ENCODE results near the gene ZMYND19. TPM values are rescaled to one million over a fixed set of nuclear protein-coding genes. Genes with fewer than 3 reads are reported as not detected.
"Not testable (repeated sequence)": the region's sequence is repeated elsewhere in the genome, so short reads cannot be mapped to it uniquely, and the experiment has no call there.

The ZMYND19 gene
- total RNA-seq, 1 donor from 2014 or later = 71.9 TPM

DNA sequence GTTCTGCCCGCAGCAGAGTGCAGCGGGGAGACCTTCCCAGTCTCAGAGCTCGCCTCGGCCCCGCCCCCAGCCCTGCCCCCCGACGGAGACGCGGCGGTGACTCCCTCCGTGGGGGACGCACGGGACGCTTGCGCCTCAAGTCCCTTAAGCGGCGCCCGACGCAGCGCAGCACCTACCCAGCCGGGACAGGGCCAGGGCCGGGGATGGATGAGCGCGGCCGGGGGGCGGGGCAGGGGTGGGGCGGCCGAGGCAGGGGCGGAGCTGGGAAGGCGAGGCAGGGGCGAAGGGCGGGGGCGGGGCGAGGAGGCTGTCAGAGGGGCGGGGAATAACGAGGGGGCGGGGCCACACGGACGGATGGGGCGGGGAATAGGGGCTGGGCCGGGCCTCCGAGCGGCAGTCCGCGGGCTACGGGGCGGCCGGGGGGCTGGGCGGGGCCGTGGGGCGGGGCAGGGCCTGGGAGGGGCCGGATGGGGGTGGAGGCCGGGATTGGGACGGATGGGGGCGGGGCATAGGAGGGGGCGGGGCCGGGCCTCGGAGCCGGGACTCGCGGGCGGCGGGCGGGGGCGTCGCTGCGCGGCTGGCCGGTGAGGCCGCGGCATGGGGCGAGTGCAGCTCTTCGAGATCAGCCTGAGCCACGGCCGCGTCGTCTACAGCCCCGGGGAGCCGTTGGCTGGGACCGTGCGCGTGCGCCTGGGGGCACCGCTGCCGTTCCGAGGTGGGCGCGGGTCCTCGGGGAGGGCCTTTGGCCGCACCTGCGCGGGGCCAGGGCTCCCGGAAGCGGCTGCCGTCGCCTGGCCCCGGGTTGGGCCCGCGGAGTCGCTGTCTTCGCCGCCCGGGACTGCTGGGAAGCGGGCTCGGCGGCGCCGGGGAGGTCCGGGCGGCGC lies 15.1 kb upstream of the ZMYND19 start, which contains the start of gene ARRDC1:
Gene ARRDC1 (plus strand): TSS at position 566 of the 884 bp plus-strand sequence. CDS start 32 bp downstream, at position 598.
- H3K27me3 Mint-ChIP-seq (ENCODE audit: low read depth) = peaks cover 29% of the 10 kb centered on the region
- TF ChIP-seq, protein P1, sequence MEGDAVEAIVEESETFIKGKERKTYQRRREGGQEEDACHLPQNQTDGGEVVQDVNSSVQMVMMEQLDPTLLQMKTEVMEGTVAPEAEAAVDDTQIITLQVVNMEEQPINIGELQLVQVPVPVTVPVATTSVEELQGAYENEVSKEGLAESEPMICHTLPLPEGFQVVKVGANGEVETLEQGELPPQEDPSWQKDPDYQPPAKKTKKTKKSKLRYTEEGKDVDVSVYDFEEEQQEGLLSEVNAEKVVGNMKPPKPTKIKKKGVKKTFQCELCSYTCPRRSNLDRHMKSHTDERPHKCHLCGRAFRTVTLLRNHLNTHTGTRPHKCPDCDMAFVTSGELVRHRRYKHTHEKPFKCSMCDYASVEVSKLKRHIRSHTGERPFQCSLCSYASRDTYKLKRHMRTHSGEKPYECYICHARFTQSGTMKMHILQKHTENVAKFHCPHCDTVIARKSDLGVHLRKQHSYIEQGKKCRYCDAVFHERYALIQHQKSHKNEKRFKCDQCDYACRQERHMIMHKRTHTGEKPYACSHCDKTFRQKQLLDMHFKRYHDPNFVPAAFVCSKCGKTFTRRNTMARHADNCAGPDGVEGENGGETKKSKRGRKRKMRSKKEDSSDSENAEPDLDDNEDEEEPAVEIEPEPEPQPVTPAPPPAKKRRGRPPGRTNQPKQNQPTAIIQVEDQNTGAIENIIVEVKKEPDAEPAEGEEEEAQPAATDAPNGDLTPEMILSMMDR (conservative IDR thresholded peaks at IDR 0.05) = no peak
- H3K4me1 Mint-ChIP-seq = peaks cover 18% of the 10 kb centered on the region
- no peaks in the 10 kb centered on the region for H3K9me3 Mint-ChIP-seq
- no peak within 1 kb of the TSS for H3K27ac Mint-ChIP-seq (ENCODE audit: unreplicated experiment)
- DNase-seq (ENCODE audit: low read depth, low spot score) = peak; percentile 82
- H3K36me3 Mint-ChIP-seq (ENCODE audit: low read depth) = no peaks in the 10 kb centered on the region
- H3K4me3 Mint-ChIP-seq = peak within 1 kb of the TSS; percentile 76

GRCh38 chr9:137604345-137605086 lies 14.2 kb upstream of the ZMYND19 start:
- TF ChIP-seq, protein P1 (conservative IDR thresholded peaks at IDR 0.05) = no peak
- no peaks in the 10 kb centered on the region for H3K36me3 Mint-ChIP-seq (ENCODE audit: low read depth)
- no peaks in the 10 kb centered on the region for H3K9me3 Mint-ChIP-seq
- H3K27ac Mint-ChIP-seq (ENCODE audit: unreplicated experiment) = no peak overlapping the region
- H3K4me3 Mint-ChIP-seq = peak overlapping the region; percentile 66
- H3K4me1 Mint-ChIP-seq = peaks cover 18% of the 10 kb centered on the region
- DNase-seq (ENCODE audit: low read depth, low spot score) = no peak
- H3K27me3 Mint-ChIP-seq (ENCODE audit: low read depth) = peaks cover 29% of the 10 kb centered on the region

DNA sequence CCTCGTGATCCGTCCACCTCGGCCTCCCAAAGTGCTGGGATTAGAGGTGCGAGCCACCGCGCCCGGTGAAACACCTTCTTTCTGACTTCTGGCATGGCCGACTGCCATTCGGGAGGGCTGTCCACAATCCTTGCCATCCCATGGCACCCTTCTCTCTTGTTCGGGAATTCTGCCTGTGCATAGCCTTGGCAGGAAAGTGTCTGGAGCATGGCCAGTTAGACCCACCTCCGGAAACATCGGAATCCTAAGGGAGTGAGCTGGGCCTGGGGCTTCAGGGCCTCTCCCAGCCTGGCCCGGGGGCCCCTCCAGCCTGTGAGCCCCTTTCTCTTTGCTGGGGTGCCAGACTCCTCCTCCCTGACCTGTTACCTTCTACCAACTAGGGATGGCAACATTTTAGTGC lies 13.6 kb upstream of the ZMYND19 start:
- H3K4me1 Mint-ChIP-seq = peaks cover 18% of the 10 kb centered on the region
- no peaks in the 10 kb centered on the region for H3K36me3 Mint-ChIP-seq (ENCODE audit: low read depth)
- no peaks in the 10 kb centered on the region for H3K9me3 Mint-ChIP-seq
- no peak for DNase-seq (ENCODE audit: low read depth, low spot score)
- TF ChIP-seq, protein P1 (conservative IDR thresholded peaks at IDR 0.05) = no peak
- peak overlapping the region; percentile 66 for H3K4me3 Mint-ChIP-seq
- H3K27me3 Mint-ChIP-seq (ENCODE audit: low read depth) = peaks cover 29% of the 10 kb centered on the region
- no peak overlapping the region for H3K27ac Mint-ChIP-seq (ENCODE audit: unreplicated experiment)

GRCh38 chr9:137602661-137603060 lies 12.3 kb upstream of the ZMYND19 start:
- TF ChIP-seq, protein P1 (conservative IDR thresholded peaks at IDR 0.05) = no peak
- H3K4me1 Mint-ChIP-seq = peaks cover 18% of the 10 kb centered on the region
- H3K36me3 Mint-ChIP-seq (ENCODE audit: low read depth) = no peaks in the 10 kb centered on the region
- no peak overlapping the region for H3K27ac Mint-ChIP-seq (ENCODE audit: unreplicated experiment)
- peak overlapping the region; percentile 78 for H3K4me3 Mint-ChIP-seq
- no peaks in the 10 kb centered on the region for H3K9me3 Mint-ChIP-seq
- DNase-seq (ENCODE audit: low read depth, low spot score) = no peak
- H3K27me3 Mint-ChIP-seq (ENCODE audit: low read depth) = peaks cover 33% of the 10 kb centered on the region

GRCh38 chr9:137598943-137599342 lies 8.6 kb upstream of the ZMYND19 start:
- Mint-ChIP-seq H3K4me3 (no peak overlapping the region), H3K27ac (ENCODE audit: unreplicated experiment) (no peak overlapping the region), H3K4me1 (peaks cover 8% of the 10 kb centered on the region), H3K36me3 (ENCODE audit: low read depth) (no peaks in the 10 kb centered on the region), H3K27me3 (ENCODE audit: low read depth) (peaks cover 21% of the 10 kb centered on the region), H3K9me3 (no peaks in the 10 kb centered on the region)
- TF ChIP-seq, protein P1 (conservative IDR thresholded peaks at IDR 0.05) = no peak
- DNase-seq (ENCODE audit: low read depth, low spot score) = no peak

- H3K27me3 Mint-ChIP-seq (ENCODE audit: low read depth); H3K27ac Mint-ChIP-seq (ENCODE audit: unreplicated experiment); H3K9me3 Mint-ChIP-seq; H3K36me3 Mint-ChIP-seq (ENCODE audit: low read depth); H3K4me1 Mint-ChIP-seq; H3K4me3 Mint-ChIP-seq; DNase-seq (ENCODE audit: low read depth, low spot score): not testable (repeated sequence)
Observed at GRCh38 chr9:137596577-137596976, 6.3 kb upstream of the ZMYND19 start.

Measured in neural crest cell (in vitro differentiated cells).